Left lung (tissue), 10 donors: Measurements from ENCODE around the gene MIPEP. TPM values are rescaled to one million over a fixed set of nuclear protein-coding genes. Genes with fewer than 3 reads are reported as not detected.

Experiments
- ATAC-seq: fragments of 200-7000 bp; cut with Tn5 transposase; one replicate; pipeline ENCODE4 v1.9.1; 2020; ENCODE audit warnings: moderate library complexity
- DNase-seq, 4 donors: peaks; one replicate each; pipeline ENCODE4 v3.0.0-alpha.2; 2013 to 2020
- H3K27ac ChIP-seq, 2 donors: fragments of 200-600 bp; sonication (generic) in 1 of 2; one replicate each; pipeline versions ENCODE4 v1.5.0 to v1.8.0; 2020 to 2021
- H3K27me3 ChIP-seq, 2 donors: fragments of 200-600 bp; sonication (generic) in 1 of 2; one replicate each; pipeline versions ENCODE4 v1.5.0 to v1.8.0; 2020 to 2021
- H3K36me3 ChIP-seq, 2 donors: fragments of 200-600 bp; sonication (generic) in 1 of 2; one replicate each; pipeline versions ENCODE4 v1.5.0 to v1.8.0; 2020 to 2021
- H3K4me1 ChIP-seq, 2 donors: fragments of 200-600 bp; one replicate each; pipeline ENCODE4 v1.8.0; 2021
- H3K4me3 ChIP-seq, 2 donors: fragments of 200-600 bp; sonication (generic) in 1 of 2; one replicate each; pipeline versions ENCODE4 v1.5.0 to v1.8.0; 2020 to 2021; ENCODE audit warnings: mild to moderate bottlenecking in 1 of 2
- H3K9me3 ChIP-seq, 2 donors: fragments of 200-600 bp; sonication (generic) in 1 of 2; one replicate each; pipeline versions ENCODE4 v1.5.0 to v1.8.0; 2020 to 2021
- CTCF ChIP-seq, 2 donors: fragments of 200-600 bp; sonication (generic) in 1 of 2; IDR thresholded peaks; one replicate each; pipeline versions ENCODE4 v1.5.0 to v1.8.0; 2021; ENCODE audit warnings: antibody characterized with exemption in 2 of 2
- intact Hi-C, 2 donors: fragments of 100-400 bp; cut with DNase I; formaldehyde crosslinking; loops; one replicate each; pipeline versions ENCODE4 v1.11.2 to v1.14.2; 2022
- polyA plus RNA-seq, 6 donors: library from polyadenylated mRNA; unstranded; fragments of 120-200 nt; gene quantifications; one replicate each; pipeline ENCODE4 v1.2.1, GENCODE V29; 2013; ENCODE audit not compliant: insufficient read length in 6 of 6
- total RNA-seq, 2 donors: library from RNA; stranded (reverse); fragmentation: NEBNext Ultra II Directional; extraction: Animal tissue kit (Norgen Biotek cat#: 25700); gene quantifications; one replicate each; pipeline ENCODE4 v1.2.1, GENCODE V29; 2021
- donor health status: DM: no; HTN: yes; CAD: no.
- donor health status: DM: no; HTN: no; CAD: no.

The MIPEP gene
- total and polyA plus RNA-seq, 8 donors = 15.6 to 26.2 (median 17.4) TPM

GRCh38 chr13:23797276-23797903, 91.8 kb downstream of the MIPEP start:
- Histone ChIP-seq H3K36me3 (no peaks in the 10 kb centered on the region), H3K4me3 (no peak overlapping the region), H3K9me3 (peaks cover 0 to 6% of the 10 kb centered on the region in 2 donors), H3K27me3 (no peaks in the 10 kb centered on the region), H3K27ac (no peak overlapping the region), H3K4me1 (peaks cover 7 to 11% of the 10 kb centered on the region in 2 donors)
- DNase-seq = no peak
- no peak for TF ChIP-seq CTCF (IDR thresholded peaks at IDR 0.05)
- intact Hi-C loops = no loop called here
- ATAC-seq = no peak

GRCh38 chr13:23796551-23796950, 92.6 kb downstream of the MIPEP start:
- no peak overlapping the region for H3K27ac ChIP-seq
- DNase-seq = no peak

GRCh38 chr13:23794267-23795161, 94.7 kb downstream of the MIPEP start:
- intact Hi-C loops = no loop called here
- Histone ChIP-seq H3K36me3 (no peaks in the 10 kb centered on the region), H3K4me3 (no peak overlapping the region), H3K9me3 (peaks cover 0 to 6% of the 10 kb centered on the region in 2 donors), H3K27me3 (no peaks in the 10 kb centered on the region), H3K27ac (peak overlapping the region; percentile 38 to 63), H3K4me1 (peaks cover 7 to 15% of the 10 kb centered on the region in 2 donors)
- DNase-seq = peak in 2 of 4 donors; percentile 88
- no peak for TF ChIP-seq CTCF (IDR thresholded peaks at IDR 0.05)
- ATAC-seq = no peak

More at GRCh38 chr13:23796551-23796950, 92.6 kb downstream of the MIPEP start:
- intact Hi-C loops = no loop called here
- H3K4me3 ChIP-seq = no peak overlapping the region
- ATAC-seq = no peak
- peaks cover 0 to 6% of the 10 kb centered on the region in 2 donors for H3K9me3 ChIP-seq
- no peaks in the 10 kb centered on the region for H3K27me3 ChIP-seq
- no peak for TF ChIP-seq CTCF (IDR thresholded peaks at IDR 0.05)
- peaks cover 7 to 11% of the 10 kb centered on the region in 2 donors for H3K4me1 ChIP-seq
- H3K36me3 ChIP-seq = no peaks in the 10 kb centered on the region

- no peak for DNase-seq
Measured at GRCh38 chr13:23793711-23794110, 95.5 kb downstream of the MIPEP start.

More at GRCh38 chr13:23793711-23794110, 95.5 kb downstream of the MIPEP start:
- ATAC-seq = no peak
- Histone ChIP-seq H3K4me1 (peaks cover 7 to 19% of the 10 kb centered on the region in 2 donors), H3K9me3 (peaks cover 0 to 4% of the 10 kb centered on the region in 2 donors), H3K4me3 (no peak overlapping the region), H3K36me3 (no peaks in the 10 kb centered on the region), H3K27ac (peak overlapping the region in 1 of 2 donors; percentile 63), H3K27me3 (no peaks in the 10 kb centered on the region)
- intact Hi-C loops = no loop called here
- TF ChIP-seq CTCF (IDR thresholded peaks at IDR 0.05) = no peak
